Skeletal muscle cell (primary cell): ENCODE measurements around the gene ZNF555.
A peak's percentile ranks its signal among the peaks of the same experiment; 100 is the strongest.
"Not testable (repeated sequence)": the region's sequence is repeated elsewhere in the genome, so short reads cannot be mapped to it uniquely, and the experiment has no call there.

Experiments
- DNase-seq: peaks from one replicate; pipeline ENCODE4 v3.0.0-alpha.2; 2010; ENCODE audit warnings: low read depth
- H3K4me3 ChIP-seq: 2 replicates; pipeline ENCODE4 v1.5.1; 2011; ENCODE audit warnings: low read depth, mild to moderate bottlenecking, control low read depth, low read length, moderate library complexity

Gene ZNF555

DNA sequence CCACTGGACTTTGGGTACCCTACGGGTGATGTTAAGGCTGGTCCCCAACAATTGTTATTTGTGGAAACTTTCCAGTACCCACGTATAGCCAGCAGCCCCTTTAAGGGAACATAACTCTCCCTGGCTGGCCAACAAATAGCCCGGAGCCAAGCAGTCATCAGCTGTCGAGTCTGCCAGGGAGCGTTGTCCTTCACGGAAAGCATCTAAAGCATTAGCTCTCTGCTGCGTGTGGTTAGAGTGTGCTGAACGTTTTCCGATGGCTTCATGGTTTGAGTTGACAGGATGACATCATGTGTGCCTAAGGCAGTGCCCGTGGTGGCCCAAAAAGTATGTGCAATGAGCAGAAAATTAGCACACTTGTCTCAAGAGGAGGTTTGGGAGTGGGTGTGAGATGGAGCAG is 22.5 kb downstream of the ZNF555 start:
- no peak for DNase-seq
- H3K4me3 ChIP-seq = no peak overlapping the region

- no peak for DNase-seq
These were observed 24.2 kb downstream of the ZNF555 start for GRCh38 chr19:2865334-2866100.

DNA sequence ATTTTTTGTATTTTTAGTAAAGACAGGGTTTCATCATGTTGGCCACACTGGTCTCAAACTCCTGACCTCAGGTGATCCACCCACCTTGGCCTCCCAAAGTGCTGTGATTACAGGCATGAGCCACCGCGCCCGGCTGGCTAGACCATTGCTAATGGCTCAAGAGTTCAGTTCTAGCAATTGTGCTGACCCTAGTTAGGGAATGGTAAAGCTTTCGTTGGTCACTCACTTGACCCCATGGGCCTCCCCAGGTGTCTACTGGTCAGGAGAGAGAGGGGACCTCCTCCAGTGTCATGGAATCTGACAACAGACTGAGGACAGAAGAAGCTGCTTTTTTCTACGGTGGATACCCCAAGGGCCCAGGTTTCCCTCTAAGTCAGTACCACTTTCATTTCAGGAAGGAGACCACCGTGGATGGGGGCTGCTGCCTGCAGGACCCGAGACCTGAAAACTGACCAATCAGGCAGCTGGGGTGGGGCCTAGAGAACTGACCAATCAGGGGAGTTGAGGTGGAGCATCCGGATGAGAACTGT is 25.3 kb downstream of the ZNF555 start:
- no peak overlapping the region for H3K4me3 ChIP-seq
- DNase-seq = no peak

More at GRCh38 chr19:2865334-2866100, 24.2 kb downstream of the ZNF555 start:
- no peak overlapping the region for H3K4me3 ChIP-seq

- peak within 1 kb of the TSS; percentile 45 for H3K4me3 ChIP-seq
These were observed 26.0 kb downstream of the ZNF555 start, which contains the start of gene ZNF556 for GRCh38 chr19:2867025-2867991. Gene ZNF556 (plus strand): TSS chr19:2867335. CDS start chr19:2867422, 87 bp downstream.

DNA sequence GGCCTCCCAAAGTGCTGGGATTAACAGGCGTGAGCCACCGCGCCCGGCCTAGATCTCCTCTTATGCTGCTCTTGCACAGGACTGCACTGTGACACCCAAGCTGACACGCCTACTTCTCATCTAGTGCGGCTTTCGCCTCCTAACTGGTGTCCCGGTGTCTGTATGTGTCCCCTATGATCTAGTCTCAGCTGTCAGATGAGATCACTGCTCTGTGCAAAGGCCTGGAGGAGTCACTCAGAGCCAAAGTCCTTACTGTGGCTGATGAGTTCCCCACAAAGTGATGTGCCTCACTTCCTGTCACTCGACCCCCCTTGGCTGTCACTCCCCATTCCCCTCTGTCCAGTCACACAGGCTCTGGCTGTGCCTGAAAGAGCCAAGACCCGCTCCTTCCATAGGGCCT is 28.3 kb downstream of the ZNF555 start:
- no peak overlapping the region for H3K4me3 ChIP-seq
- DNase-seq = no peak

More at GRCh38 chr19:2867025-2867991, 26.0 kb downstream of the ZNF555 start, which contains the start of gene ZNF556:
- DNase-seq = no peak

DNA sequence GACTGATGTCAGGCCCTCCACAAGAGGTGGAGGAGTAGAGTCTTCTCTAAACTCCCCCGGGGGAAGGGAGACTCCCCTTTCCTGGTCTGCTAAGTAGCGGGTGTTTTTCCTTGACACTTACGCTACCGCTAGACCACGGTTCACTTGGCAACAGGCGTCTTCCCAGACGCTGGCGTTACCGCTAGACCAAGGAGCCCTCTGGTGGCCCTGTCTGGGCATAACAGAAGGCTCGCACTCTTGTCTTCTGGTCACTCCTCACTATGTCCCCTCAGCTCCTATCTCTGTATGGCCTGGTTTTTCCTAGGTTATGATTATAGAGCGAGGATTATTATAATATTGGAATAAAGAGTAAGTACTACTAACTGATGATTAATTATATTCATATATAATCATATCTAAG is 30.9 kb downstream of the ZNF555 start:
- not testable (repeated sequence) for DNase-seq

DNA sequence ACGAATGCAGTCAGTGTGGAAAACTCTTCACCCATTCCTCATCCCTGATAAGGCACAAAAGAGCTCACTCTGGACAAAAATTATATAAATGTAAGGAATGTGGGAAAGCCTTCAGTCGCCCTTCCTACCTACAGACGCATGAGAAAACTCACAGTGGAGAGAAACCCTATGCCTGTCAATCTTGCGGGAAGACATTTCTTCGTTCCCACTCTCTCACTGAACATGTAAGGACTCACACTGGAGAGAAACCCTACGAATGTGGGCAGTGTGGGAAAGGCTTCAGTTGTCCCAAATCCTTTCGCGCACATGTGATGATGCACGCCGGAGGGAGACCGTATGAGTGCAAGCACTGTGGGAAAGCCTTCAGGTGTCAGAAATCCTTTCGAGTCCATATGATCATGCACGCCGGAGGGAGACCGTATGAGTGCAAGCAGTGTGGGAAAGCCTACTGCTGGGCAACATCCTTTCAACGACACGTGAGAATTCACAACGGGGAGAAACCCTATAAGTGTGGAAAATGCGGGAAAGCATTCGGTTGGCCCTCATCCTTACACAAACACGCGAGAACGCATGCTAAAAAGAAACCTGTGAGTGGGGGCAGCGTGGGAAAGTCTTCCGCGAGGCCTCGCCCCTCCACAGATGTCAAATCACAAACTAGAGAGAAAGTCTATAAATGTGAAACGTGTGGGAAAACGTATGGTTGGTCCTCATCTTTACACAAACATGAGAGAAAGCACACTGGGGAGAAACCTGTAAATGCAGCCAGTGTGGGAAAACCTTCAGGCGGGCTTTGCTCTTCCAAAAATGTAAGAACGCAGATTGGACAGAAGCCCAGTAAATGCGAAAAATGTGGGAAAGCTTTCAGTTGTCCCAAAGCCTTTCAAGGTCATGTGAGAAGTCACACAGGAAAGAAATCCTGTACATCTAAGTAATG is 36.4 kb downstream of the ZNF555 start:
- no peak overlapping the region for H3K4me3 ChIP-seq
- DNase-seq = no peak

More for the DNA sequence above, 30.9 kb downstream of the ZNF555 start:
- H3K4me3 ChIP-seq = not testable (repeated sequence)

GRCh38 chr19:2883686-2884439 is 42.6 kb downstream of the ZNF555 start:
- H3K4me3 ChIP-seq = no peak overlapping the region
- DNase-seq = no peak

- no peak for DNase-seq
- no peak overlapping the region for H3K4me3 ChIP-seq
These were observed 44.5 kb downstream of the ZNF555 start for GRCh38 chr19:2885736-2886135.

GRCh38 chr19:2887391-2887914 is 46.2 kb downstream of the ZNF555 start:
- no peak overlapping the region for H3K4me3 ChIP-seq
- no peak for DNase-seq

DNA sequence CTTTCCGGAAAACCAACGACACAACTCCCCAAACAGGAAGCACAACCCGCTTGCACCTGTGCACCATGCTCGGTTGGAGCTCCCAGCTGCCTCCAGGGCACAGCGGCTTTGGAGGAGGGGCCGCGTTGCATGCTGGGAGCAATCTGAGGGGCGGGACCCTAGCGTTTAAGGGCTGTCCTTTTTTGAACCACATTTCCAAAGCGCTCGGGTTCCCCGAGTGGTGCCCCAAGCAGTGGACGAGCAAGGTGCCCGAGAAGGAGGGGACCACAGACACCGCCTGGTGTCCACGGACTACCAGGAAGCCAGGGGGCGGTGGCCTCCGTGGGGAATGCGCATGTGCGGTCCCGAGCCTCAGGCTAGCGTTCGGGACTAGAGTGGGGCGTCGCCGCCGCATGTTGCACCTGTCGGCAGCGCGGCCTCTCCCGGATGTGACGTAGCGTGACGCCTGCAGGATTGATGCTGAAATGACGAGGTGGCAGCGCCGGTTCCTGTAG is 47.5 kb downstream of the ZNF555 start:
- DNase-seq = no peak
- no peak overlapping the region for H3K4me3 ChIP-seq

DNA sequence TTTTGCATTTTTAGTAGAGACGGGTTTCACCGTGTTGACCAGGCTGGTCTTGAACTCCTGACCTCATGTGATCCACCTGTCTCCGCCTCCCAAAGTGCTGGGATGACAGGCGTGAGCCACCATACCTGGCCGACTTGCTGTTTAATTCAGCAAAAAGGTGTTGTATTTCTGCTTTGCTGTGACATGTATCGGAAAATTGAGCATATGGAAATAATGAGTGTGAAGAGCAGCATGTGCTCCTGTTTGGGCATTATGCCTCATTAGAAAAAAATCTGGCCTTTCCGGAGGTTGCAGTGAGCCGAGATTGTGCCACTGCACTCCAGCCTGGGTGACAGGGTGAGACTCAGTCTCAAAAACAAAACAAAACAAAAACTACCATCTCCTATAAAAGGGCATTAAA is 49.3 kb downstream of the ZNF555 start:
- H3K4me3 ChIP-seq, DNase-seq: not testable (repeated sequence)

- H3K4me3 ChIP-seq = no peak overlapping the region
- no peak for DNase-seq
These were observed 55.4 kb downstream of the ZNF555 start for GRCh38 chr19:2896694-2897093.

- peak within 1 kb of the TSS; percentile 91 for H3K4me3 ChIP-seq
- peak; percentile 95 for DNase-seq
These were observed 59.3 kb downstream of the ZNF555 start, which contains the start of gene ZNF57 for GRCh38 chr19:2900296-2901252. Gene ZNF57 (plus strand): TSS chr19:2900928. CDS start chr19:2901046, 118 bp downstream.

- no peak overlapping the region for H3K4me3 ChIP-seq
- no peak for DNase-seq
These were observed 61.4 kb downstream of the ZNF555 start for GRCh38 chr19:2902590-2903218.

DNA sequence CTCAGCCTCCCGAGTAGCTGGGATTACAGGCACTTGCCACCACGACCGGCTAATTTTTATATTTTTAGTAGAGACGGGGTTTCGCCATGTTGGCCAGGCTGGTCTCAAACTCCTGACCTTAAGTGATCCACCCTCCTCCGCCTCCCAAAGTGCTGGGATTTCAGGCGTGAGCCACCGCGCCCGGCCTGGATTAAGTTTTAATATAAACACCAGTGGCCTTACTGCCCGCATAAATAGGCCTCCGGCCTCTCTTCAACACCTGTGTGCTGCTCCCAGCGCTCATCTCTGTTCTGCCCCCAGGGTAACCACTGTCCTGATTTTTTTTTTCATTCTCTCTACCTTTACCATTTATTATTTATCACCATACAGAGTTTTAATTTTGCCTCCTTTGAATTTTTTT is 62.1 kb downstream of the ZNF555 start:
- DNase-seq, H3K4me3 ChIP-seq: not testable (repeated sequence)
